NK-92 (cell line): ENCODE data around the gene ARID4B.
"Not testable (repeated sequence)": the region's sequence is repeated elsewhere in the genome, so short reads cannot be mapped to it uniquely, and the experiment has no call there.

Source experiments
- DNase-seq: peaks from one replicate; lab custom pipeline; 2025; ENCODE audit not compliant: unreplicated experiment; lab: John Stamatoyannopoulos, UW

ARID4B gene

GRCh38 chr1:235299169-235299858 lies 28.7 kb downstream of the ARID4B start:
- no peak for DNase-seq

GRCh38 chr1:235298758-235299157 lies 29.2 kb downstream of the ARID4B start:
- DNase-seq, result no peak

GRCh38 chr1:235297579-235297978 lies 30.4 kb downstream of the ARID4B start:
- DNase-seq, result no peak

GRCh38 chr1:235296729-235297128 lies 31.2 kb downstream of the ARID4B start:
- DNase-seq, result no peak

- no peak for DNase-seq
Observed at GRCh38 chr1:235295902-235296350, 32.1 kb downstream of the ARID4B start.

- no peak for DNase-seq
Observed at GRCh38 chr1:235293322-235293942, 34.5 kb downstream of the ARID4B start.

GRCh38 chr1:235292790-235293189 lies 35.2 kb downstream of the ARID4B start:
- DNase-seq, result no peak

GRCh38 chr1:235291599-235292091 lies 36.3 kb downstream of the ARID4B start:
- DNase-seq, result no peak

- DNase-seq, result no peak
Observed at GRCh38 chr1:235290740-235291502, 37.1 kb downstream of the ARID4B start.

- no peak for DNase-seq
Observed at GRCh38 chr1:235289859-235290739, 37.9 kb downstream of the ARID4B start.

GRCh38 chr1:235287208-235287882 lies 40.6 kb downstream of the ARID4B start:
- no peak for DNase-seq

- no peak for DNase-seq
Observed at GRCh38 chr1:235286667-235287066, 41.3 kb downstream of the ARID4B start.

- DNase-seq, result no peak
Observed at GRCh38 chr1:235284231-235284769, 43.7 kb downstream of the ARID4B start.

GRCh38 chr1:235283636-235284035 lies 44.3 kb downstream of the ARID4B start:
- not testable (repeated sequence) for DNase-seq

- no peak for DNase-seq
Observed at GRCh38 chr1:235280467-235280866, 47.5 kb downstream of the ARID4B start.

- DNase-seq, result no peak
Observed at GRCh38 chr1:235279694-235280093, 48.3 kb downstream of the ARID4B start.

GRCh38 chr1:235278915-235279292 lies 49.1 kb downstream of the ARID4B start:
- DNase-seq, result no peak

GRCh38 chr1:235278233-235278914 lies 49.6 kb downstream of the ARID4B start:
- no peak for DNase-seq

GRCh38 chr1:235277709-235278108 lies 50.3 kb downstream of the ARID4B start:
- no peak for DNase-seq
